ENCODE measurements around the gene LOC128125822.

LOC128125822 gene

DNA sequence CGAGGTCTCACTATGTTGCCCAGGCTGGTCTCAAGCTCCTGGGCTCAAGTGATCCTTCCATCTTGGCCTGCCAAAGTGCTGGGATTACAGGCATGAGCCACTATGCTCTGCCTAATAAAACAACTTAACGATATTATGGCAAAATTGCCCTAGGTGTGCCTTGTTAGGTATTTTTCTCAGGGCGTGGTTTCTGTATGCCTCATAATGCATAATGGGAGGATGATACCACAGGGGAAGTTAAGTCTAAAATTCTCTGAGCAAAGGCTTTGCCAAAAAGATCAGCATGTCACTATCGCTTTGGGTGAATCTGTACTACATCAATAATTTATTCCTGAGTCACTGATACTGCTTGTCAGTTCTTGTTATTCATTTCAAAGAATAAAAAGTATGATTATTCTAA, 15.9 kb upstream of the LOC128125822 start:
- no peak for DNase-seq (ENCODE audit: low read depth)

DNA sequence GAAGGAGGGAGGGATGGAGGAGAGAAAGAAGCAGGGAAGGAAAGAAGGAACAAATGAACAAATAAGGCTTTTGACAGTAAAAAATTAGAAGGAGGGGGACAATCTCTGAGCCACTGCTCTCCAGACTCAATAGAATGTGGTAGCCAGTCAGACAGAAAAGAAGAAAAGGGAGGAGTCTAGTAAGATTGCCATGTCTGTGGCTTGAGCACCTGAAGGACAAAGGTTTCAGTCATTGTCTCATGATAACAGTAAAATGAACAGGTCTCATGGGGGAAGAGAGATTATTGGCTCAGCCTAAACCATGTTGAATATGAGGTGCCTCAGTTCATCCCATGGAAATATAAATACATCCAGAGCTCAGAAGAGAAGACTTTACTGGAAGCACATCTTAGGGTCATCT, 14.0 kb upstream of the LOC128125822 start:
- no peak for DNase-seq (ENCODE audit: low read depth)

GRCh38 chr6:63560801-63561287, 11.4 kb upstream of the LOC128125822 start:
- no peak for DNase-seq (ENCODE audit: low read depth)

- no peak for DNase-seq (ENCODE audit: low read depth)
These were observed 11.0 kb upstream of the LOC128125822 start for GRCh38 chr6:63561288-63561687.

DNA sequence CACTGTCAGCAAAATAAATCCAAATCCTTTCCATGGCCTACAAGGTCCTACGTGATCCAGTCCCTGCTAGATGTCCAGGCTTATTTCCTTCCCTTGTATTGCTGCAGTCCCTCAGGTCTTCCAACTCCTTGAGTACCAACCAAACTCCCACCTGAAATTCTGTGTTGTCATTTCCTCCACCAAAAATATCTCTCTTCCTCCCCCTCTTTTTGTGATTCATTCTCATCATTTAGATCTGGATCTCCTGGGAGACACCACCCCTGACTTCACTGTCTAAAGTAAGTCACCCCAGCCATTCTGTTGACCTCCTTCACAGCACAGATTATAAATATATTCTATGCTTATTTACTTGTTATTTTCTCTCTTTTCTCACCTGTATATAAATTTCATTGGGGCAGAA, 9.0 kb upstream of the LOC128125822 start:
- no peak for DNase-seq (ENCODE audit: low read depth)

GRCh38 chr6:63565058-63565726, 7.1 kb upstream of the LOC128125822 start:
- no peak for DNase-seq (ENCODE audit: low read depth)

DNA sequence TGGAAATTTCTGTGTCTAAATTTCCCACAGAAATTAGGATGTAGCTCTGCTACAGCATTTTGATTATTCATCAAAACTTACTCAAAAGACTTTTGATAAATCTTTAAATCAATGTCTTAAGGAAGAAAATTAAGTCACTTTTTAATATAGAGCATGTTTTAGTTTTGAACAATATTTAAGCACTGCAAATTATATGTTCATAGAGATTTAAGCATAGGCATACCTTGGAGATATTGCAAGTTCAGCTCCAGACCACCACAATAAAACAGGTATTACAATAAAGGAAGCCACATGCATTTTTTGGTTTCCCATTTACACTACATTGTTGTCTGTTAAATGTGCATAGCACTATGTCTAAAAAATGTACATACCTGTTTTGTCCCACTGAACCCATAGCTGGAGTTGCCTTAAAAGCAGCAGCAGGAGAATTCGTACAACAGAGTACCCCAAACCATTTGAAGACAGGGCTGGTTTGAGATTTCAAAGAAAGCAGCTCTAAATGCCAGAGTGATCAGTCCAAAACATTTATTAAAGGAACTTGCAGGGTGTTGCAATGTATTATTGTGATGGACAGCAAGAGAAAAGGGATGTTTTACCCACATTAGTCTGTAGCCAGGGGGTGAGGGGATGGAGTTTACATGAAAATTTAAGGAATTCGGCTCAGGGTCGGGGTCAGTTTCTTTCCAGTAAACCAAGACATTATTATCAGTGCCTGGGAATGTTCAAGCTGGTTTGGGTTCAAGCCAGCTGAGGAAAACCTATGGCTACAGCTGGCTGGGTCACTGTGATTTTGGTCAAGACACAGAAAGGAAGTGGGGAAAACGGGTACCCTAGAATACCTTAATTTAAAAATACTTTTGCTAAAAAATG, 6.3 kb upstream of the LOC128125822 start:
- no peak for DNase-seq (ENCODE audit: low read depth)

GRCh38 chr6:63567966-63568365, 4.3 kb upstream of the LOC128125822 start:
- no peak for DNase-seq (ENCODE audit: low read depth)

DNA sequence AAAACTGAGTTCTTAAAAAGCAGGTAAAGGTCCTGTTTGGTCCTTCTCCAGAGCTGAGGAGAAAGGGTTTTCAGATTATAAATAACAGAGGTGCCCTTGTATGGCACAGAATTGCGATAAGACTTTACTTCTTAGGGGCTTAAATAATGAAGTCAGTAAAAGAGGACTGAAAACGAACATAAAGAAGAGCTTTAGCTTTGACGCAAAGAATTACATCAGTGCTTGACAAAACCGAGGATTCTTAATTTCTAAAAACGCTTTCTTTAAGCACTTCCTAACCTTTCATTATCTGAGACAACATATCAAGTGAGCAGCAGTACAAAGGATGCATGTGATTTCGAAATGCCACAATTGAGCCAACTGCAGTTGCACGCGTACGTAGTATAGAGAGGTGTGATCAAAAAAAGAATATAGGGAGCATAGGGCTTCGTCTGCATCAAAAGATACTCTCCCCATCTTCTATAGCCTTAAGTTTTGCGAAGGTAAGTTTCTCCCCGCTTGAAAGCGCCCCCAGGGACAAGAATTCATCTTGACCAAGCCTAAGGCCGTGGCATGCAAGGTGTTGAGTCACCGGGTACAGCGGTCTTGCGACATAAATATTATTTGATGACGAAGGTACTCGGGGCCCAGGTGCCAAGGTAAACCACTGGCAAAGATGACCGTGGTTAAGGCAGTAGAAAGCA, 778 bp upstream of the LOC128125822 start:
- peak; percentile 6 for DNase-seq (ENCODE audit: low read depth)

- DNase-seq (ENCODE audit: low read depth), result no peak
These were observed 431 bp downstream of the LOC128125822 start for GRCh38 chr6:63572747-63573075.

DNA sequence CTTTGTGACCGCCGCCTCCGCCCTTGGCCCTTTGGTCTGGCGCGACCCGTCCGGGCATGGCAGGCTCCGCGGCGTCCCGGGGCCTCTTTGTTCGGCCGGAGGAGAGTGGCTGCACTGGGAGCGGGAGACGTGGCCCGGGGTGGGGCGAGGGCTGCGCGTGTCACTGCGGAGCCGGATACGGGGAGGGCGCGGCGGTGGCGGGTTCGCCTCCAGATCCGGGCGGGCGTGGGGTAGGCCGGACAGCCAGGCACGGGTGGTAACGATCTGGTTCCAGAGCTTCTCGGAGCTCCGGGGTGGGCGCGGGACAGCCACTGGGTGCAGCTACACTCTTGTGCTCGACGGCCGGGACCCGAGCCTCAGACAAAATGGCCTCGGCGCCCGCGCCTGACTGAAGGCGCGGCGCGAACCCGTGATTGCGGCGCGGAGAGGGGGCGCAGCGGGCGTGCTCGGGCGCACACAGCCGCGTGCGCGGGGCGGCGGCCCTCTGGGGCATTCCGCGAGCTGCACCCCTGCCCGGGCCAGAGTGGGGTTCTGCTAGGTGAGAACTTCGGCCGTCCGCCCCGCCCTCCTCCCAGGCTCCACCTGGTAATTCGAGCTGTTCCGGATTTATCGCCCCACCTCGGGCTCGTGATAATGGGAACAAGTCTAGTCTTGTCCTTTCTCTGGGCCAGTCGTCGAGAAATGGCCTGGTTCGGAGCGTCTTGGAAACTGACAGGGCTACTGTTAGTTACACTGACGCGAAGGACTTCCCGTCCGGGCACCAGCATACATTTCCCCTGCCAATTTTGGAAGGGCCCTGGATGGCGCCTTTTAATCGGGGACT, 1.0 kb downstream of the LOC128125822 start:
- peak; percentile 43 for DNase-seq (ENCODE audit: low read depth)

DNA sequence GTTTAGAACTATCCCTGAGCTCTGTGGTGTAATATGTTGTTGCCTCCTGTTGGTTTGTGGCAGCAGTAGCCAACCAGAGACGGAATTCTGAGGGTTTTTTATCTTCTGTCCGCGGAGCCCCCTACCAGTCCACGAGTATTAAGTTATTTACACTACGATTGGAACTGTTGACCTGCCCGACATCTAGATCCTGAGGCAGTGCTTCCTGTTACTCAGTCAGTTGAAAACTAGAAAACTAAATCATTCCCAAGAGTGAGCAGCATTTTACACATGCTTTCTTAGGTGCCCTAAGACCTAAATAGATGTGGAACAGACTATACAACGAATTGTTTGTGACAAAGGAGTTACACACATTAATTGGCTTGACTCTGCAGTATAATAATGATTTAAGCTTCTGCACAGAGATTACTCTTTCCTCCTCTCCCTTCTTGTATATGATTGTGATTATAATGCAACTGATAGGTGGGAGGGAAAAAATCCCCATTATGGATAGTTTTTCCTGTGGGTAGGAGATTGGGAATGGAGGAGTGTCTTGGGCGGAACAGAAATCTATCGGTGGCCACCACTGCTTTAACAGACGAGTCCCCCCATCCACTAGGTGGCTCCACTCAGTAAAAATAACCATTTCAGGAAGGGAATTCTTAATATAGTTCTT, 1.7 kb downstream of the LOC128125822 start:
- no peak for DNase-seq (ENCODE audit: low read depth)

DNA sequence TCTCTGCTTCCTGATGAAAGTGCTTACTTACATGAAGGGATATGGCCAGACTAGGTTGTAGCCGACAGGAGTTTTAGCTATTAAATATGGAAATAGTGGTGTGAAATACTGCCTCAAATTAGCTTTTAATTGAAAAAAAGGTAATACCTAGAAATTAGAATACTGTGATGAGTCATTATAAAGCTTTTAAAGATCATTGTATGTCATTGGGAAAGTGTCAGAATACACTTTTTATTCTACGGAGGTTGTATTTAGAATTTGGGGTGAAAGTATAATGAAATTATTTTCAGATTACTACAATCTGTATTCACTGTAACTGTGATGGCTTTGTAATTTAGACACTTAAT, 2.2 kb downstream of the LOC128125822 start:
- DNase-seq (ENCODE audit: low read depth), result no peak

DNA sequence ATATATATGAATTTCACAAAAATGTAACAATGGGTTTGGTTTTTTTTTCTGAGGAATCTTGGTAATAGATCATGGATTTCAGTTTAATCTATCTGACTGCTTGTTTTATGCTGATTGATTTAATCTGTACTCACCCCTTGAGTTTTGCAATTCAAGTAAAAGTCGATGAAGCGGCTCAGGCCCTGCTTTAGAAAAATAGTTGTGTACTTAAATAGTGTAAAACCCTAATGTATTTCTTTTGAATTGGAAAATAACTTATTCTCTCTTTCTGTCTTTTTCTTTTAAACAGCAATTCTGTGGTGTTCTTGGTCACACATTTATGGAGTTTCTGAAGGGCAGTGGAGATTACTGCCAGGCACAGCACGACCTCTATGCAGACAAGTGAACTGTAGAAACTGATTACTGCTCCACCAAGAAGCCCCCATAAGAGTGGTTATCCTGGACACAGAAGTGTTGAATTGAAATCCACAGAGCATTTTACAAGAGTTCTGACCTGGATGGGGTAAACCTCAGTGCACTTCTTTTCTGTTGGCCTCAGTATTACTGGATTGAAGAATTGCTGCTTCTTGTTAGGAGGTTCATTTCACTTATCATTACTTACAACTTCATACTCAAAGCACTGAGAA, 4.0 kb downstream of the LOC128125822 start:
- no peak for DNase-seq (ENCODE audit: low read depth)

DNA sequence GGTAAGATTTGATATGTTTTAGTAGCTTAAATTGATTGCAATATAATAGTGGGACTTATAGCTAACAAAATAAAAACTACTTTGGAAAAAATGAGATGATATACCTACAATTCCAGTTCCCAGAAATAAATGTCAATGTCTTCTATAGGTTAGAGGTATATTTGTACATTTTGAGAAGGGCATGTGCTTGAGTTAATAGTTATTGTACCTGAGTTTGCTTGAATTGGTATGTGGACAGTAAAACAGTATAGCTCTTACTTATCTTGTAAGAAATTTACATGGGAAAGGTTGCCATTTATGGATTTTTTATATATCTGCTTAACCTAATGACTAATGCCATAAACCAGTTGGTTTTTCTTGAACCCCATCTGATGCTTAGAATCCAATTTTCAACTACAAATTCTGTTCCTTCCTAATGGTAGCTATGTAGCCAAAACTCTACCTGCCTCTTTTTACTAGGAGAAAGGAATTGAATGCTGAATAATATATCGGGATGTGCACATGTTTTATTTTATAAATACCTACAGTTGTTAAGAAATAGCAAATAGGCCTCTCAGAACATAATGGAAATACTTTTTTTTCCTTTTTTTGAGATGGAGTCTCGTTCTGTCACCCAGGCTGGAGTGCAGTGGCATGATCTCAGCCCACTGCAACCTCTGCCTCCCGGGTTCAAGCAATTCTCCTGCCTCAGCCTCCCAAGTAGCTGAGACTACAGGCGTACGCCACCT, 4.9 kb downstream of the LOC128125822 start:
- DNase-seq (ENCODE audit: low read depth), result no peak

DNA sequence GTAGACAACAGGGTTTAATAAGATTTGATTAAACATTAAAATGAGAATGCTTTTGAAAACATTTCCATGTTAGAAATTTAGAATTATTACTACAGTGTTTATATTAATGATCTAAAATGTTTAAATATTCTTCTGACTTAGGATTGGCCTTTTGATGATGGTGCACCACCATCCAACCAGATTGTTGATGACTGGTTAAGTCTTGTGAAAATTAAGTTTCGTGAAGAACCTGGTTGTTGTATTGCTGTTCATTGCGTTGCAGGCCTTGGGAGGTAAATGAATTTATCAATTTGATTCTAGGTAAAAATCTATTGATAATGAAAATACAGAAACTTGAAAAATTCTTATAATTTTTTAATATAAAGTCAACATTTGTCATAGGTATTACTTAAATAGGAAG, 6.5 kb downstream of the LOC128125822 start:
- DNase-seq (ENCODE audit: low read depth), result no peak

- DNase-seq (ENCODE audit: low read depth), result no peak
These were observed 7.8 kb downstream of the LOC128125822 start for GRCh38 chr6:63579937-63580703.

DNA sequence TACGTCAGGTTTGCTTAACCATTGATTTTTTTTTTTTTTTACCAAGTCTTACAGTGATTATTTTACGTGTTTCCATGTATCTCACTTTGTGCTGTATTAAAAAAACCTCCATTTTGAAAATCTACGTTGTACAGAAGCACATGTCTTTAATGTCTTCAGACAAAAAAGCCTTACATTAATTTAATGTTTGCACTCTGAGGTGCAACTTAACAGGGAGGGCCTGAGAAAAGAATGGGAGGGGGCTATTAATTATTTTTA, 8.4 kb downstream of the LOC128125822 start:
- no peak for DNase-seq (ENCODE audit: low read depth)

GRCh38 chr6:63581355-63582013, 9.2 kb downstream of the LOC128125822 start:
- DNase-seq (ENCODE audit: low read depth), result no peak
